GM18873 (cell line): ENCODE measurements around the gene ALLC.

Source experiments
- ATAC-seq: cut with Tn5 transposase; IDR thresholded peaks from one replicate; pipeline ENCODE4 v1.9.1; 2021; ENCODE audit warnings: mild to moderate bottlenecking, moderate library complexity, moderate number of reproducible peaks; ENCODE audit not compliant: unreplicated experiment, low FRiP score

The ALLC gene

GRCh38 chr2:3742743-3743508, 84.9 kb downstream of the ALLC start:
- no peak for ATAC-seq

DNA sequence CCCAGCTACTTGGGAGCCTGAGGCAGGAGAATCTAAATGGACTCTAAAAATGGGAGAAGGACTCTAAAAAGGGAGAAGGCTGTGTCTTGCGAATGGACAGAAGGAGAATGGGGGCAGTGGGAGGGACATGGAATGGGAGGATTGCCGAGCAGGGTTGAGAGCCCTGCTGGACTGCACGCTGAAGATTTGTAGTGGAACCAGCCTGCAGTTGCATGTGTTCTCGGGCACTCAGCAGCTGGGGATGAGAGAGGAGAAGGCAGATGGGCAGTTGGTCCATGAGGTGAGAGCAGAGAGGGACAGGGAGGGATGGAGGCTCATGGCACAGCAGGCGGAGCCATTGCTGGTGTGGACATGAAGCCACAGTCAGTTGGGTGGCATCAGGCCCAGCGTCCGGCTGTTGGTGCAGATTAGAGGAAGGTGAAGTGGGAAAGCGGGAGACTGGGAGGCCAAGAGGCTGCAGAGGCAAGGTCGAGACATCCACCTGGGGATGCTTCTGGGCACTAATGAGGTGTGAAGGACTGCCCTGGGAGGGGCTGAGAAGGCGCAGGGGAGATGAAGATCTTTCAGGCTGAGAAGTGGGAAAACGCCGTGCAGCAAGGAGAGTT, 86.1 kb downstream of the ALLC start:
- ATAC-seq: no peak

GRCh38 chr2:3745920-3746319, 87.9 kb downstream of the ALLC start:
- no peak for ATAC-seq

DNA sequence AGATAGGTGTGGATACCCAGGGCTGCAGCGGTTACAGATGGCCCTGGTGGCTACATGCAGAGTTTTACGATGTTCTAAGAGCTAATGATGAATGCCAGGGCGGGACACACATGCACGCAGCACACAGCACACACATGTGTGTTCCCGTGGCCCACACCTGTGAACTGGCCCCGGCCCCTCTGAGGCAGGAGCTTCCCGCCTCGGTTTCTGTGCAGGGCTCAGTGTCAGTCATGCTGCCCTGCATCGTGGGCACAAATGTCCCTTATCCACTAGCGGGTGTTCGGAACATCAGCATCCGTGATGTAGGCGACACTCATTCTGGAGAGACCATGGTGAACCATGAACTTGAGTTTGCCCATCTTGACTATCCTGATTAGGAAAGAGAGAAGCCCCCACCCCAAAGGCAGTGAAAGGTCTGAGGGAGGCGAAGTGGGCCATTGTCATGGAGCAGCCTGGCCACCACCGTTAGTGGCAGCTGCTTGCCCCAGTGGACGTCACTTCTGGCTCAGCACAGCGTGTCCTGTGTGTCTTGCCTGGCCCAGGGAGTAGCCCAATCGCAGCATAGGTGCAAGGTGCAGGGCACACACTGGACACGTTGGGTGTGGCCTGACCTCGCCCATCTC, 89.1 kb downstream of the ALLC start:
- no peak for ATAC-seq

DNA sequence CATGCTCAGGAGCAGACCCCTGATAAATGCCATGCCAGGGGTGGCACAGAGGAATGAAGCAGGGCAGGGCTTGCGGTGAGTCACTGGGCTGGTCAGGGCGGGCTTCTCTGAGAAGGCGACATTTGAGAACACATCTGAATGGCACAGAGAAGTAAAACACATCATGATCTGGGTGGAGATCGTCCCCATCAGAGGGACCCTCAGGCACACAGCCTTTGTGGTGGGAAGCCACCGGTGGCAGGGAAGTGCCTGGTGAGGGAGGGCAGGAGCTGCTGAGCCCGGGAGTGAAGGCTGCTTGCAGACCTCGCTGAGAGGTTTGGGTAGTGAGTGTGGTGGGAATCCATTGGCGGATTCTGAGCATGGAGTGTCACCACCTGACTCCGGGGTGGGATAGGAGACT, 89.8 kb downstream of the ALLC start:
- no peak for ATAC-seq

GRCh38 chr2:3749201-3749600, 91.2 kb downstream of the ALLC start:
- ATAC-seq: no peak

DNA sequence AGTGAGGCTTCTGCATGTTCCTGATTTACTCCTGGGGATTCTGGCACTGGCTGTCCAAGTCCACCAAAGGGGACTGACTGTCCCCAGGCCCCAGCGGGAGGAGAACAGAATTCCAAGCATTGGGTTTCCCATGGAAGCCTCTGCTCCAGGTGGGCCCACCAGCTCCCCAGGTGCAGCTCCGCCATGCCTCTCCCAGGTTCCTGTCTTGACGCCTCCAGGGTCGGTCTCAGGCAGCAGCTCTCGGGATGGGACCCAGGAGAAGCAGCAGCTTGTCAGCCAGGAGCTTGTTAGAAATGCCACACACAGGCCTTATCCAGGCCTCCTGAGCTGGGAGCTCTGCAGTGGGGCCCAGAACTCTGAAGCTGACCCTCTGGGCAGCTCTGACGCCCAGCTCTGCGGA, 93.3 kb downstream of the ALLC start:
- ATAC-seq: no peak

GRCh38 chr2:3751806-3752205, 93.8 kb downstream of the ALLC start:
- no peak for ATAC-seq
